NCI-H345 treated with DMSO at 0.1 percent for 48 hours (cell line): Measurements from ENCODE around the gene FUT3.
"Not testable (repeated sequence)": the region's sequence is repeated elsewhere in the genome, so short reads cannot be mapped to it uniquely, and the experiment has no call there.

Source experiments
- DNase-seq: peaks from one replicate; lab custom pipeline; 2025; ENCODE audit not compliant: unreplicated experiment; lab: John Stamatoyannopoulos, UW

Gene FUT3

GRCh38 chr19:5851302-5851701, at the start of gene FUT3:
Gene FUT3, minus strand, starts transcription at chr19:5851449.
- no peak for DNase-seq

- no peak for DNase-seq
Measured at GRCh38 chr19:5900976-5901375, 49.7 kb upstream of the FUT3 start.

GRCh38 chr19:5899728-5900526, 48.7 kb upstream of the FUT3 start:
- no peak for DNase-seq

GRCh38 chr19:5897189-5897969, 46.1 kb upstream of the FUT3 start:
- no peak for DNase-seq

- no peak for DNase-seq
Measured at GRCh38 chr19:5896365-5897076, 45.3 kb upstream of the FUT3 start.

- no peak for DNase-seq
Measured at GRCh38 chr19:5895890-5896289, 44.6 kb upstream of the FUT3 start.

- no peak for DNase-seq
Measured at GRCh38 chr19:5895409-5895808, 44.2 kb upstream of the FUT3 start.

- DNase-seq = no peak
Measured at GRCh38 chr19:5894704-5895349, 43.6 kb upstream of the FUT3 start.

- no peak for DNase-seq
Measured at GRCh38 chr19:5893907-5894703, 42.9 kb upstream of the FUT3 start.

GRCh38 chr19:5893296-5893903, 42.2 kb upstream of the FUT3 start:
- DNase-seq = no peak

GRCh38 chr19:5892772-5893275, 41.6 kb upstream of the FUT3 start:
- no peak for DNase-seq

- DNase-seq = no peak
Measured at GRCh38 chr19:5891938-5892771, 40.9 kb upstream of the FUT3 start.

GRCh38 chr19:5891572-5891937, 40.3 kb upstream of the FUT3 start:
- DNase-seq = no peak

GRCh38 chr19:5890099-5890498, 38.9 kb upstream of the FUT3 start:
- DNase-seq = no peak

- DNase-seq = no peak
Measured at GRCh38 chr19:5889288-5889971, 38.2 kb upstream of the FUT3 start.

GRCh38 chr19:5884065-5884811, 33.0 kb upstream of the FUT3 start:
- DNase-seq = not testable (repeated sequence)

- DNase-seq = not testable (repeated sequence)
Measured at GRCh38 chr19:5883157-5883873, 32.1 kb upstream of the FUT3 start.
